Stimulated activated CD8-positive, alpha-beta memory T cell treated with anti-CD3 and anti-CD28 coated beads, Interleukin-15, amount 100 ng/mL, for 4 hours (primary cell): ENCODE measurements around the gene VEPH1.

Experiments
- DNase-seq, 2 donors: peaks; one replicate each; pipeline ENCODE4 v3.0.0-alpha.2; 2020; ENCODE audit warnings: low read depth in 2 of 2

The VEPH1 gene

DNA sequence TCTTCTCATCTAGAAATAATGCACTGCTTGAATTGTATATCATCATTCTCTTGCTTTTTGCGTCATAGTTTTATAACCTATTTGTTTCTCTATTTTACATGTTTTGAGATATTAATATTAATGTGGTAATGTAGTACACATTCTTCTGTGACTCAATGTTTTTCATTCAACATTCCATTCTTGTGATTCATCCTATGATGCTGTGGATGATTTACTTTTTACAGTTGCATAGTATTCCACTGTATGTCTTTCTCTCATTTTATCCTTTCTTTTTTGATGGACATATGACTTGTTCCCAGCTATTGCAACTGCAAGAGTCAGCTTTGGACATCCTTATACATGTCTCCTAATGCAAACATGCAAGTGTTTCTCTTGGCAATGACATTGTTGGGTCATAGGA is 20.6 kb upstream of the VEPH1 start:
- DNase-seq, result no peak

DNA sequence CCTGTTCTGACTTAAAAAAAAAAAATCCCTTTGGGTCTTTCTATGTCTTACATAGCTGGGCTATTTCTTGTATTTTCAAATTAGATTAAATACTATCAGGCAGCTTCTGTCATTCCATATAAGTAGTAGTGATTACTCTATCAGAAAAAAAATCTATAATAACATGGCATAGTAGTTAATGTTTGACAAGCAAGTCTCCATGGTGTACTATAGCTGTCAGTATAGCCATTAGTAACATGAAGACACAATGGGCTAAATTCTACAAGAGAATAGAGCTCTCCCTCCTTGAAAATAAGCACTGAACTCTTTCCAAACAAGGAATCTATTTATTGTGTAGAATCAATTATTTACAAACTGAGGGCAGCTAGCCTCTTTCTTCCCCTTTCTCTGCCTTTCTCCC is 19.4 kb upstream of the VEPH1 start:
- no peak for DNase-seq

DNA sequence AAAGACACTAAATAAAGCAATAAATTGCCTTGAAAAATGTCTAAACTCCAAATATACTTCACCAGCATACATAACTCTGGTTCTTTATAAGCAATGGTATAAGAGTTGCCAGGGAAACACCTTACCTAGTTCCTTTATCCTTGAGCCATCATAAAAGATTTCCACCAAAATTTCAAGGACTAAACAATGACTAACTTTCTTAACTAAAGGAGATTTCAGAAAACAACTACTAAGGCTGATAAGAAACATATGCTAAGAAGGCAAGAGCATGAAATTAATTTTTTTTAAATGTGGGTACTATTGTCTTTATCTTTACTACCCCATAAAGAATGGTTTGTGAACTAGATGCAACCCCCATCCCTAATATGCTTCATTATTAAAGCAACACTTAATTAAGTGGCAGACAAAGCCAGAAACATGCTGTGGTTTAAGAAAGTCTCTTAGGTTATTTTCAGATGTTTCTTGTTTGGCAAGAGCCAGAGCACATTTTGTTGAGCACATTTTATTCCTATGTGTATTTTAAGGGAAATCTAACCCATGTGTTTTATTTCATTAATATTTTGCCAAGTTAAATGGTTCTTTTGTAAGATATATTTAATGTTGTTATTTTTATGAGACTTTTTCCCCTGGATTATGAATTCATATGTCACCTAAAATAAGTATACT is 17.4 kb upstream of the VEPH1 start:
- DNase-seq, result no peak

DNA sequence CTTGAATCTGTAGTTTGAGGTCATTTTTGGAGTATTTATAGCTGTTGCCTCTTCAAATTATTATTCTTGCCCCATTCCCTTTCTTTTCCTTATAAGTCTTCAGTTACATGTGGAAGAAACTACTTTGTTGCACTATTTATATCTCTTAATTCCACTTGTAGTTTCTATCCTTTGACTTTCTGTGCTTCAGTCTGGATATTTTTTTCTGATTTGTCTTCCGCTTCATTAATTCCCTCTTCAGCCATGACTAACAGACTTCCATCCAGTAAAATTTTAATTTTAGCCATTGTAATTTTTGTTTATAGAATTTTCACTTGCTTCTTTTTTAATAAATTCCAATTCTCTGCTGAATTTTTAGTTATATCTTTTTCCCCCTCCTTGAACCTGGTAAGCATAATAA is 15.7 kb upstream of the VEPH1 start:
- DNase-seq, result no peak

- DNase-seq, result no peak
Measured at GRCh38 chr3:157516928-157517327, 13.7 kb upstream of the VEPH1 start.

DNA sequence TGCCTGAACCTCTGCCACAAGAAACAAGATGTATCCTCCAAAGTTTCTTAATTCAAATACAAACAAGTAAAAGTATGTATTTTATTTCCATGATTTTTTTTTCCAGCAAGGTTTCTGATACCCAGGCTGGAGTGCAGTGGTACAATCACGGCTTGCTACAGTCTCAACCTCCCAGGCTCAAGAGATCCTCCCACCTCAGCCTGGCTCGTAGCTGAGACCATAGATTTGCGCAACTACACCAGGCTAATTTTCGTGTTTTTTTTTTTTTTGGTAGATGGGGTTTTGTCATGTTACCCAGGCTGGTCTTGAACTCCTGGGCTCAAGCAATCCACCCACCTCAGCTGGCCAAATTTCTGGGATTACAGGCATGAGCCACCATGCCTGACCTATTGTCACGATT is 12.2 kb upstream of the VEPH1 start:
- no peak for DNase-seq

- no peak for DNase-seq
Measured at GRCh38 chr3:157514371-157514895, 11.2 kb upstream of the VEPH1 start.

GRCh38 chr3:157513585-157513984 is 10.4 kb upstream of the VEPH1 start:
- DNase-seq, result no peak

DNA sequence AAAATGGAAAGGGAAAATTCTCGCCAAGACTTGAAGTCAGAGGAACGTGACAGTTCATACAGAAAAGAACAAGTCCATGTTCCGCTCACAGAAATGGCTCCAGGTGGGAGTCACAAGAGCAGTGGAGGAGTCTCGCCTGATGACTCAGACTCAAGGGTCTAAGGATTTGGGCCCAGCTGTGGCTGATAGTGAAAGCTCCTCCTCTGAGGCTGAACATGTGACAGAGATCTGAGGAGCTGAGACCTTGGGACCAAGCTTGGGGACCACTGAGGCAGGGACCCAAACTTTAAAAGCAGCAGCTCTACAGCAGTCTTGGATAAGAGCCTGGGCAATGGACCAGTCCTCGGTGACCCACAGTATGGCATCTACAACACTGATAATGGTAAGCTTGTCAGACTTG is 9.3 kb upstream of the VEPH1 start:
- DNase-seq, result no peak

GRCh38 chr3:157508461-157508860 is 5.2 kb upstream of the VEPH1 start:
- DNase-seq, result no peak

- no peak for DNase-seq
Measured at GRCh38 chr3:157501863-157502262, 1.4 kb downstream of the VEPH1 start.

DNA sequence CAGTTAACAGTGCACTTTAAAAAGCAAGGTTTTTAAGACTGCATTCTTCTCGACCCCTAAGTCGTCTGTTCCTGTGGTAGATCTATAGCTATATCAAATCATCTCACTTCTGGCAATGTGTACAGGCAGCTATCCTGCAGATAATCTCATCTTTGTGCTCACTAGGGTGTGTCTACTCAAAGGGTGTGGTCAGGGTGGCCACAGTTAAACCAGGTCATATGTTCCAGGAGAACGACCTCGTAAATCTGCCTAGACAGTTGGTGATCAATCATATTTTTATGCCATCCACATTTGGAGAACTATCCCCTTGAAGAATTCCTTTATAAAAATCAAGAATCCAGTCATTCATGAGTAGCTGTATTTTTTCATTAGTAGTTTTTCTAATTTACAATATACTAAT is 3.0 kb downstream of the VEPH1 start:
- no peak for DNase-seq

DNA sequence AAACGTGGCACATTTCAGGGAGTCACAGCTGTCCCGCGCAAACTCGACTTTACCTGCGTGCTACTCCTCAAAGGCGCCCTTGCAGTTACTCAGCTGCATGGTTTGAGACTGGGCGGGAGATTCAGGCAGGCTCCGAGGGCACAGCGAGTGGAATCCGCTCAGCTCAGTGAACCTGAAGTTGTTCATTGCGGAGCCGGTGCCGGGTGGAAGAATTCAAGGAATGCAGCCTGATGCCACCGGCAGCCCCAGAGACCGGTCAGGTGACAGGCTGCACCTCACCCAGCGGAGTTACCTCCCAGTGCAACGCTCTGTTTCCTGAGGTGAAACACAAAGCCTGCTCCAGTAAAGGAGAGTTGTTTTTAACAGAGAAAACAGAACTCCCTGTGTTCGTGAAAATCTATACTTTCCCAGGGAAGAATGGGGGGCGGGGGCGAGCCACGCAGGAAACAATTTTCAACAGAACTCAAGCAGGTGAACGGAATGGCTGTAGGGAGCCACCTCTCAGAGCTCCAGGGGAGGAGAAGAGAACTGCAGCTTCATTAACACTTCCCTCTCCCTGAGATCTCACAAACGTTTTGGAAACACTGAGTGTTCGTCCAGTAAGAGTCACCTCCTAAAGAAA is 3.8 kb downstream of the VEPH1 start:
- no peak for DNase-seq

DNA sequence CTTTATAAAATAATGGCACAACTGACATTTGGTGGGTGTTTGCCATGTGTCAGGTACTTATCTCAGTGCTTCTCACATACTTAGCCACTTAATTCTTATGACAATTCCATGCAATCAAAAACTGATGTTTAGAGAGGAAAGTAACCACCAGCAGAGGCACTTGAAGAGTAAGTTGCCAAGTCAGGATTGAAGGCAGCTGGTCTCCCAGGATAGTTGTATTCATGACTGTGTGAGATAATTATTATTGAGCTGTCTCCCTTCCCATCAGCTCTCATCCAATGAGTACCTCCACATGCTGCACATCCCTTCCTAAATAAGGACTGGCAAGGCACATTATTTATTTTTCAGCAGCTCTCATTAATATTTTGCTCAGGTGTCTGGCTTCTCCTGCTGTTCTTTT is 4.8 kb downstream of the VEPH1 start:
- no peak for DNase-seq

- DNase-seq, result no peak
Measured at GRCh38 chr3:157495846-157496245, 7.4 kb downstream of the VEPH1 start.

GRCh38 chr3:157494581-157495281 is 8.5 kb downstream of the VEPH1 start:
- DNase-seq, result no peak

DNA sequence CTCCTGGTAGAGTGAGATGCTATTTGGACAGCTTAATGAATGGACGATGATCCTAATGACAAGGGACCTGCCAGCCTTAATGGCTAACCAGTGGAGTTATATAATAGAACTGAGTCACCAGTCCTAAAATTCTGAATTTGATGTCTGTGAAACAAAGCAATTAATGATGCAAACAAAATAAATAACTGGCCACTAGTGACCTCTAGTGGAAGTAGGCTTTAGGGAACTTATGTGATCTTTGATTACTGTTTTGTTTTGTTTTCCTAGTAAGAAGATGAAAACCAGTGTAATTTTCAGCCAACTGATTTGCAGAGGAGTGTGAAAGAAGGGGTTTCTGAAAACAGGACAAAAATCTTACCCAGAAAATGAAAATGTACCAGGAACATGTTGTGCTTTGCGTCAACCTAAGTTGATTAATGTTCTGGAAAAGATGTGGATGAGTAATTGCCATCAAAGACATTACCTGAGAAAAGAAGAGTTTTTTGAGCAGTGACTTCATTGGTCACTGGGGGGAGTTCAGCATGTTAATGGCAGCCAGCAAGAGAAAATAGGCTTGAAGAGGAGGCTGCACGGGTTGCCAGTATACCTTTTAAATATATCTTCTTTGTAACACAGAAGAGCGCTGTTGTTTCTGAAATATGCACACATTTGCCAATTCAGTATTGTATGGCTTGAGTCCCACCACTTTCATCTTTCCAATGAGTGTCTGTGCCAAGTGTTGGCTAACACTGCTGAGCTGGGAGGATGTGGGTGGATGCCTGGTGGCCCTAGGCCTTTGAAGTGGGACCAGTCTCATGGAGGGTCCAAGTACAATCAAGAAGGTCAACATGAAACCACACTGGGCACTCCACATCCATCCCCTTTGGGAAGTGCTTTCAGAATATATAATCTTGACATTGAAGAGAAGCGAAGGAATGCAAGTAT is 9.3 kb downstream of the VEPH1 start:
- DNase-seq, result no peak

GRCh38 chr3:157491136-157491535 is 12.1 kb downstream of the VEPH1 start:
- no peak for DNase-seq

GRCh38 chr3:157488144-157488543 is 15.1 kb downstream of the VEPH1 start:
- DNase-seq, result no peak

- DNase-seq, result no peak
Measured at GRCh38 chr3:157487339-157487738, 15.9 kb downstream of the VEPH1 start.

GRCh38 chr3:157479464-157480243 is 23.6 kb downstream of the VEPH1 start:
- no peak for DNase-seq
